PC-9 (cell line): ENCODE data around the gene UBTF. TPM values are rescaled to one million over a fixed set of nuclear protein-coding genes. Genes with fewer than 3 reads are reported as not detected.
A peak's percentile ranks its signal among the peaks of the same experiment; 100 is the strongest.

Experiments used
- BruUV-seq: library from RNA; stranded (reverse); fragments of 400-500 nt; replicated peaks from 2 replicates; lab custom pipeline; 2021; lab: Mats Ljungman, UMichigan
- CTCF ChIA-PET: fragments of 300-600 bp; sonication (Branson Sonifier 250); formaldehyde crosslinking; loops from one replicate; lab custom pipeline; 2022; ENCODE audit warnings: antibody characterized with exemption; lab: Charles Lee
- POLR2A ChIA-PET: fragments of 300-600 bp; sonication (Branson Sonifier 250); formaldehyde crosslinking; loops from one replicate; lab custom pipeline; 2022; ENCODE audit warnings: antibody characterized with exemption; ENCODE audit not compliant: unreplicated experiment; lab: Charles Lee
- DNase-seq, 2 experiments: peaks; one replicate each; pipeline versions ENCODE4 v3.0.0 to v3.0.0-alpha.2; 2015 to 2022; ENCODE audit warnings: mixed read lengths in 1 of 2
- H2AFZ ChIP-seq: fragments of 200-600 bp; sonication (generic); 2 replicates; pipeline ENCODE4 v1.8.1; 2017; ENCODE audit warnings: antibody characterized with exemption
- H3F3A ChIP-seq: fragments of 200-600 bp; sonication (generic); 2 replicates; pipeline ENCODE4 v1.8.1; 2017; ENCODE audit warnings: antibody characterized with exemption, mild to moderate bottlenecking, low read depth; ENCODE audit not compliant: insufficient read depth
- H3K27ac ChIP-seq: fragments of 200-600 bp; sonication (generic); 2 replicates; pipeline ENCODE4 v1.6.1; 2016; ENCODE audit warnings: mixed run types
- H3K27me3 ChIP-seq: fragments of 200-600 bp; sonication (generic); 2 replicates; pipeline ENCODE4 v1.6.1; 2016; ENCODE audit warnings: low read depth, mixed run types; ENCODE audit not compliant: insufficient read depth
- H3K36me3 ChIP-seq: fragments of 200-600 bp; sonication (generic); 2 replicates; pipeline ENCODE4 v1.6.1; 2016; ENCODE audit warnings: low read depth, mixed run types
- H3K4me1 ChIP-seq: fragments of 200-600 bp; sonication (generic); replicated peaks from 2 replicates; pipeline ENCODE4 v1.6.1; 2016; ENCODE audit warnings: mixed run types; ENCODE audit not compliant: insufficient read depth
- H3K4me2 ChIP-seq: fragments of 200-600 bp; sonication (generic); 2 replicates; pipeline ENCODE4 v1.6.1; 2017; ENCODE audit warnings: mixed run types
- H3K4me3 ChIP-seq: fragments of 200-600 bp; sonication (generic); 2 replicates; pipeline ENCODE4 v1.6.1; 2016; ENCODE audit warnings: mixed run types
- H3K79me2 ChIP-seq: fragments of 200-600 bp; sonication (generic); 2 replicates; pipeline ENCODE4 v1.6.1; 2017; ENCODE audit warnings: low read depth, mixed run types
- H3K9me2 ChIP-seq: fragments of 200-600 bp; sonication (generic); 2 replicates; pipeline ENCODE4 v1.8.1; 2017; ENCODE audit warnings: mild to moderate bottlenecking; ENCODE audit not compliant: insufficient read depth
- H3K9me3 ChIP-seq: fragments of 200-600 bp; sonication (generic); 2 replicates; pipeline ENCODE4 v1.8.1; 2016; ENCODE audit warnings: low read depth; ENCODE audit not compliant: insufficient read depth
- H4K20me1 ChIP-seq: fragments of 200-600 bp; sonication (generic); 2 replicates; pipeline ENCODE4 v1.8.1; 2017; ENCODE audit not compliant: insufficient read depth
- EZH2 ChIP-seq: fragments of 200-600 bp; sonication (generic); IDR thresholded peaks from 2 replicates; pipeline ENCODE4 v1.8.0; 2017; ENCODE audit warnings: antibody characterized with exemption, low read depth
- intact Hi-C: fragments of 100-400 bp; cut with micrococcal nuclease; formaldehyde crosslinking; loops from one replicate; pipeline ENCODE4 v1.10.0; 2022; ENCODE audit not compliant: unreplicated experiment
- total RNA-seq: library from RNA; stranded (reverse); gene quantifications from 2 replicates; pipeline ENCODE4 v1.2.3, GENCODE V29; 2021
- TF ChIP-seq, protein P1 (sequence below): fragments of 200-600 bp; sonication (generic); conservative IDR thresholded peaks from 2 replicates; pipeline ENCODE4 v1.6.1; 2017; ENCODE audit warnings: mixed run types, antibody characterized with exemption, mild to moderate bottlenecking, moderate library complexity

The UBTF gene
- total RNA-seq, 1 experiment from 2014 or later, result 61.7 TPM

GRCh38 chr17:44191369-44191768 is 28.1 kb downstream of the UBTF start:
- no peak for DNase-seq
- Histone ChIP-seq H3K36me3 (peaks cover 7% of the 10 kb centered on the region), H3K79me2 (peaks cover 20% of the 10 kb centered on the region), H3K4me3 (no peak overlapping the region), H3K4me1 (peaks cover 23% of the 10 kb centered on the region), H3K9me3 (no peaks in the 10 kb centered on the region), H2AFZ (no peak overlapping the region), H3K27me3 (no peaks in the 10 kb centered on the region), H3F3A (peaks cover 47% of the 10 kb centered on the region), H4K20me1 (peaks cover 12% of the 10 kb centered on the region; the same call in 1 of the 2 replicates), H3K9me2 (no peaks in the 10 kb centered on the region), H3K27ac (no peak overlapping the region), H3K4me2 (no peak overlapping the region)
- TF ChIP-seq EZH2, result no peak
- TF ChIP-seq, protein P1, sequence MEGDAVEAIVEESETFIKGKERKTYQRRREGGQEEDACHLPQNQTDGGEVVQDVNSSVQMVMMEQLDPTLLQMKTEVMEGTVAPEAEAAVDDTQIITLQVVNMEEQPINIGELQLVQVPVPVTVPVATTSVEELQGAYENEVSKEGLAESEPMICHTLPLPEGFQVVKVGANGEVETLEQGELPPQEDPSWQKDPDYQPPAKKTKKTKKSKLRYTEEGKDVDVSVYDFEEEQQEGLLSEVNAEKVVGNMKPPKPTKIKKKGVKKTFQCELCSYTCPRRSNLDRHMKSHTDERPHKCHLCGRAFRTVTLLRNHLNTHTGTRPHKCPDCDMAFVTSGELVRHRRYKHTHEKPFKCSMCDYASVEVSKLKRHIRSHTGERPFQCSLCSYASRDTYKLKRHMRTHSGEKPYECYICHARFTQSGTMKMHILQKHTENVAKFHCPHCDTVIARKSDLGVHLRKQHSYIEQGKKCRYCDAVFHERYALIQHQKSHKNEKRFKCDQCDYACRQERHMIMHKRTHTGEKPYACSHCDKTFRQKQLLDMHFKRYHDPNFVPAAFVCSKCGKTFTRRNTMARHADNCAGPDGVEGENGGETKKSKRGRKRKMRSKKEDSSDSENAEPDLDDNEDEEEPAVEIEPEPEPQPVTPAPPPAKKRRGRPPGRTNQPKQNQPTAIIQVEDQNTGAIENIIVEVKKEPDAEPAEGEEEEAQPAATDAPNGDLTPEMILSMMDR, result no peak
- BruUV-seq, result no TSS peak
- ChIA-PET CTCF (no interaction called here), POLR2A (no interaction called here)
- intact Hi-C loops, result no loop called here

DNA sequence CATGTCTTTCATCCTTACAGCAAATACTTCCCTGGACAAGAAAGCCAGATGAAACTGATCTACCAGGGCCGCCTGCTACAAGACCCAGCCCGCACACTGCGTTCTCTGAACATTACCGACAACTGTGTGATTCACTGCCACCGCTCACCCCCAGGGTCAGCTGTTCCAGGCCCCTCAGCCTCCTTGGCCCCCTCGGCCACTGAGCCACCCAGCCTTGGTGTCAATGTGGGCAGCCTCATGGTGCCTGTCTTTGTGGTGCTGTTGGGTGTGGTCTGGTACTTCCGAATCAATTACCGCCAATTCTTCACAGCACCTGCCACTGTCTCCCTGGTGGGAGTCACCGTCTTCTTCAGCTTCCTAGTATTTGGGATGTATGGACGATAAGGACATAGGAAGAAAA is 29.0 kb downstream of the UBTF start:
- Histone ChIP-seq H3K36me3 (peaks cover 7% of the 10 kb centered on the region), H2AFZ (no peak overlapping the region), H3K9me3 (no peaks in the 10 kb centered on the region), H3K79me2 (peaks cover 25% of the 10 kb centered on the region), H3K27ac (no peak overlapping the region), H3K9me2 (no peaks in the 10 kb centered on the region), H3K27me3 (no peaks in the 10 kb centered on the region), H3F3A (peaks cover 56% of the 10 kb centered on the region), H4K20me1 (peaks cover 12% of the 10 kb centered on the region; the same call in 1 of the 2 replicates), H3K4me1 (peaks cover 25% of the 10 kb centered on the region), H3K4me3 (no peak overlapping the region), H3K4me2 (no peak overlapping the region)
- no peak for DNase-seq
- ChIA-PET CTCF (no interaction called here), POLR2A (no interaction called here)
- TF ChIP-seq EZH2, result no peak
- TF ChIP-seq, protein P1, result no peak
- intact Hi-C loops, result no loop called here
- BruUV-seq, result no TSS peak

GRCh38 chr17:44188576-44189403 is 30.7 kb downstream of the UBTF start:
- peak overlapping the region; percentile 99 for H3K4me2 ChIP-seq
- no peaks in the 10 kb centered on the region; the same call in 1 of the 2 replicates for H3K36me3 ChIP-seq
- no peak overlapping the region for H2AFZ ChIP-seq
- no peaks in the 10 kb centered on the region for H3K9me3 ChIP-seq
- ChIA-PET POLR2A (interaction anchor here (0.6 kb wide), 1 partner anchor 10 kb away, joined by 4 read pairs; no protein-coding TSS in a partner anchor), CTCF (no interaction called here)
- intact Hi-C loops, result no loop called here
- no peak for TF ChIP-seq EZH2
- TF ChIP-seq, protein P1, result no peak
- H3K9me2 ChIP-seq, result no peaks in the 10 kb centered on the region
- peaks cover 8% of the 10 kb centered on the region; the same call in 1 of the 2 replicates for H4K20me1 ChIP-seq
- H3F3A ChIP-seq, result peaks cover 50% of the 10 kb centered on the region
- DNase-seq, result no peak
- peaks cover 31% of the 10 kb centered on the region for H3K4me1 ChIP-seq
- no TSS peak for BruUV-seq
- H3K4me3 ChIP-seq, result no peak overlapping the region
- H3K27me3 ChIP-seq, result no peaks in the 10 kb centered on the region
- H3K27ac ChIP-seq, result no peak overlapping the region
- H3K79me2 ChIP-seq, result peaks cover 35% of the 10 kb centered on the region
